A673 (cell line): ENCODE measurements around the gene INHA.

Experiments used
- CTCF ChIP-seq: fragments of 300-800, 200-600 bp; sonication (generic); conservative IDR thresholded peaks from 2 replicates; pipeline ENCODE4 v1.5.1; 2017; ENCODE audit warnings: low read depth, mild to moderate bottlenecking, antibody characterized with exemption, low read length, moderate library complexity, mixed read lengths
- EZH2 ChIP-seq: fragments of 200-600 bp; sonication (generic); IDR thresholded peaks from 2 replicates; pipeline ENCODE4 v1.6.1; 2017; ENCODE audit warnings: borderline replicate concordance, low read depth, mild to moderate bottlenecking, mixed read lengths, antibody characterized with exemption, low read length; ENCODE audit not compliant: poor library complexity, severe bottlenecking

- TF ChIP-seq CTCF, result no peak
- no peak for TF ChIP-seq EZH2
Observed at GRCh38 chr2:219525533-219526232, 46.4 kb upstream of the INHA start.
